Prostate gland (tissue), 2 donors: ENCODE data around the gene KIAA0753. TPM values are rescaled to one million over a fixed set of nuclear protein-coding genes. Genes with fewer than 3 reads are reported as not detected.

Experiments used
- DNase-seq: peaks from one replicate; pipeline ENCODE4 v3.0.0-alpha.2; 2019; ENCODE audit warnings: low spot score
- H3K27ac ChIP-seq, 2 donors: fragments of 200-600 bp; sonication (generic); 2 replicates each; pipeline ENCODE4 v1.5.1; 2017 to 2019
- H3K27me3 ChIP-seq: fragments of 200-600 bp; sonication (generic); replicated peaks from 2 replicates; pipeline ENCODE4 v1.5.1; 2019; ENCODE audit not compliant: insufficient read depth
- H3K36me3 ChIP-seq, 2 donors: fragments of 200-600 bp; sonication (generic); 1 replicate in 1 of 2; 2 replicates in 1 of 2; pipeline versions ENCODE4 v1.5.1 to v1.8.1; 2017 to 2019
- H3K4me1 ChIP-seq: fragments of 200-600 bp; sonication (generic); replicated peaks from 2 replicates; pipeline ENCODE4 v1.5.1; 2019
- H3K4me3 ChIP-seq, 2 donors: fragments of 200-600 bp; sonication (generic); 2 replicates each; pipeline ENCODE4 v1.5.1; 2017 to 2019
- H3K9me3 ChIP-seq: fragments of 200-600 bp; sonication (generic); 2 replicates; pipeline ENCODE4 v1.5.1; 2017
- CTCF ChIP-seq, 4 experiments: fragments of 200-600 bp in 2 of 4; fragments of 450-650 bp in 2 of 4; sonication (generic) in 2 of 4; IDR thresholded peaks; 1 replicate in 3 of 4; 2 replicates in 1 of 4; pipeline ENCODE4 v1.5.1; 2016 to 2019; ENCODE audit warnings: antibody characterized with exemption in 4 of 4, mild to moderate bottlenecking in 2 of 4, moderate library complexity in 2 of 4
- POLR2A ChIP-seq: fragments of 450-650 bp; IDR thresholded peaks from one replicate; pipeline ENCODE4 v1.6.1; 2016; ENCODE audit warnings: antibody characterized with exemption, mild to moderate bottlenecking
- POLR2AphosphoS5 ChIP-seq: sonication (generic); formaldehyde crosslinking; IDR thresholded peaks from one replicate; pipeline ENCODE4 v1.6.1; 2017; ENCODE audit warnings: antibody characterized with exemption
- WGBS: methylation state at CpG from one replicate; pipeline ENCODE4 v1.1.5; 2018; 5-methylcytosine and 5-hydroxymethylcytosine counted together
- intact Hi-C: fragments of 100-400 bp; cut with DNase I; formaldehyde crosslinking; loops from one replicate; pipeline ENCODE4 v1.14.2; 2022
- total RNA-seq, 2 donors: library from RNA; depleted of rRNA; stranded (reverse); fragments of >200 nt; gene quantifications; one replicate each; pipeline ENCODE4 v1.1.0, GENCODE V29; 2016

KIAA0753 gene
- total RNA-seq, 2 donors from 2014 or later = 17.2 to 28.3 TPM

- H3K4me3 ChIP-seq = no peak overlapping the region
- intact Hi-C loops = no loop called here
- no peaks in the 10 kb centered on the region for H3K4me1 ChIP-seq
- H3K27ac ChIP-seq = peak overlapping the region in 1 of 2 donors; percentile 23
- H3K36me3 ChIP-seq = peaks cover 6 to 9% of the 10 kb centered on the region in 2 donors
- 45% methylated on average over 7 of the region's 7 CpGs for WGBS
- H3K9me3 ChIP-seq = no peaks in the 10 kb centered on the region
- H3K27me3 ChIP-seq = no peaks in the 10 kb centered on the region
- TF ChIP-seq CTCF (IDR thresholded peaks at IDR 0.05) (no peak), POLR2A (no peak), POLR2AphosphoS5 (no peak)
- no peak for DNase-seq
These were observed 48.8 kb downstream of the KIAA0753 start for GRCh38 chr17:6591599-6592158.

- DNase-seq = no peak
- H3K4me1 ChIP-seq = no peaks in the 10 kb centered on the region
- TF ChIP-seq POLR2AphosphoS5 (no peak), CTCF (IDR thresholded peaks at IDR 0.05) (no peak), POLR2A (no peak)
- intact Hi-C loops = no loop called here
- H3K36me3 ChIP-seq = peaks cover 0 to 9% of the 10 kb centered on the region in 2 donors
- WGBS = 96% methylated on average over 15 of the region's 15 CpGs
- H3K27me3 ChIP-seq = no peaks in the 10 kb centered on the region
- no peak overlapping the region for H3K4me3 ChIP-seq
- no peak overlapping the region for H3K27ac ChIP-seq
- no peaks in the 10 kb centered on the region for H3K9me3 ChIP-seq
These were observed 51.1 kb downstream of the KIAA0753 start for GRCh38 chr17:6589266-6589946.

- DNase-seq = no peak
- H3K27ac ChIP-seq = peak overlapping the region in 1 of 2 donors; percentile 43
- no peaks in the 10 kb centered on the region for H3K27me3 ChIP-seq
- H3K4me1 ChIP-seq = no peaks in the 10 kb centered on the region
- WGBS = 83% methylated on average over 5 of the region's 5 CpGs
- H3K4me3 ChIP-seq = no peak overlapping the region
- peaks cover 0 to 9% of the 10 kb centered on the region in 2 donors for H3K36me3 ChIP-seq
- no peaks in the 10 kb centered on the region for H3K9me3 ChIP-seq
- intact Hi-C loops = no loop called here
- TF ChIP-seq POLR2A = no peak
- TF ChIP-seq POLR2AphosphoS5 = no peak
- no peak for TF ChIP-seq CTCF (IDR thresholded peaks at IDR 0.05)
These were observed 52.3 kb downstream of the KIAA0753 start for GRCh38 chr17:6588165-6588564.

GRCh38 chr17:6587310-6587709, 53.2 kb downstream of the KIAA0753 start:
- Histone ChIP-seq H3K27ac (peak overlapping the region in 1 of 2 donors; percentile 43), H3K27me3 (no peaks in the 10 kb centered on the region), H3K4me3 (no peak overlapping the region), H3K36me3 (peaks cover 0 to 9% of the 10 kb centered on the region in 2 donors), H3K4me1 (no peaks in the 10 kb centered on the region), H3K9me3 (no peaks in the 10 kb centered on the region)
- 83% methylated on average over 4 of the region's 4 CpGs for WGBS
- intact Hi-C loops = no loop called here
- TF ChIP-seq CTCF (IDR thresholded peaks at IDR 0.05) (no peak), POLR2AphosphoS5 (peak; percentile 78)
- DNase-seq = peak; percentile 21

GRCh38 chr17:6583411-6583810, 57.1 kb downstream of the KIAA0753 start:
- over 99% methylated on average over 4 of the region's 4 CpGs for WGBS
- Histone ChIP-seq H3K36me3 (no peaks in the 10 kb centered on the region), H3K9me3 (no peaks in the 10 kb centered on the region), H3K27ac (no peak overlapping the region), H3K4me1 (no peaks in the 10 kb centered on the region), H3K27me3 (no peaks in the 10 kb centered on the region), H3K4me3 (no peak overlapping the region)
- no peak for TF ChIP-seq POLR2A
- DNase-seq = no peak
- intact Hi-C loops = no loop called here
